K562 (cell line): ENCODE measurements around the gene CCDC175. TPM values are rescaled to one million over a fixed set of nuclear protein-coding genes. Genes with fewer than 3 reads are reported as not detected.
A peak's percentile ranks its signal among the peaks of the same experiment; 100 is the strongest.

Experiments used
- AFF4 ChIP-seq: sonication (generic); formaldehyde crosslinking; IDR thresholded peaks from 2 replicates; pipeline ENCODE4 v1.8.0; 2023; ENCODE audit warnings: mild to moderate bottlenecking, missing genetic modification reagents
- BRD4 ChIP-seq: fragments of 200-600 bp; sonication (generic); IDR thresholded peaks from 2 replicates; pipeline ENCODE4 v1.6.1; 2017; ENCODE audit warnings: inconsistent platforms
- MBD1 ChIP-seq: fragments of 250-450 bp; sonication (Bioruptor Pico); IDR thresholded peaks from 2 replicates; pipeline ENCODE4 v1.8.0; 2022; ENCODE audit warnings: inconsistent platforms
- TFAP4 ChIP-seq: sonication (generic); formaldehyde crosslinking; IDR thresholded peaks from 2 replicates; pipeline ENCODE4 v1.8.0; 2022; ENCODE audit warnings: missing genetic modification reagents, mild to moderate bottlenecking, moderate library complexity, borderline replicate concordance
- ZBTB40 ChIP-seq, 2 experiments: fragments of 450-650 bp in 1 of 2; sonication (generic) in 1 of 2; formaldehyde crosslinking in 1 of 2; IDR thresholded peaks; 2 replicates each; pipeline versions ENCODE4 v1.7.1 to v1.9.0; 2016 to 2022; ENCODE audit warnings: inconsistent platforms in 1 of 2, mild to moderate bottlenecking in 1 of 2, missing genetic modification reagents in 1 of 2
- ZNF133 ChIP-seq: fragments of 250-450 bp; sonication (Bioruptor Pico); IDR thresholded peaks from 2 replicates; pipeline ENCODE4 v1.4.0; 2020; ENCODE audit warnings: mild to moderate bottlenecking
- ZNF445 ChIP-seq: fragments of 250-450 bp; sonication (Bioruptor Pico); IDR thresholded peaks from 2 replicates; pipeline ENCODE4 v1.4.0; 2020; ENCODE audit warnings: low read depth, mild to moderate bottlenecking, moderate library complexity
- polyA plus RNA-seq, 8 experiments: library from polyadenylated mRNA; depleted of rRNA in 4 of 8; stranded (reverse) in 5 of 8; unstranded in 3 of 8; fragments of >200 nt; fragmentation: Nextera tagmentation in 2 of 8; fragmentation: Illumina TruSeq in 1 of 8; extraction: Ambion mirVana in 2 of 8; extraction: Trizol in 1 of 8; gene quantifications; 2 replicates each; pipeline versions ENCODE4 v1.2.1 to v1.2.3, GENCODE V29; 2011 to 2014; ENCODE audit warnings: inconsistent platforms in 1 of 8, missing spikeins in 1 of 8
- total RNA-seq, 7 experiments: library from RNA; depleted of rRNA in 6 of 7; stranded (reverse); fragments of >200 nt in 6 of 7; fragmentation: Illumina TruSeq in 2 of 7; extraction: Trizol in 2 of 7; gene quantifications; 2 replicates each; pipeline versions ENCODE4 v1.2.1 to v1.2.3, GENCODE V29; 2011 to 2021; ENCODE audit warnings: low replicate concordance in 1 of 7

CCDC175 gene
- total and polyA plus RNA-seq, 9 of the 15 experiments (the other 6 are each of a cell fraction or from before 2014, with no cell fraction given), result not detected

- TF ChIP-seq ZBTB40 (IDR thresholded peaks at IDR 0.05), result 0 out of 2 replicates have a peak, but pooled peaks have one; percentile 36
- no peak; the same call in 1 of the 2 replicates for TF ChIP-seq ZBTB40 (CRISPR knock-in tag; IDR thresholded peaks at IDR 0.05)
- no peak for TF ChIP-seq ZNF133 (CRISPR knock-in tag)
- peak; percentile 75 for TF ChIP-seq TFAP4 (CRISPR knock-in tag)
- no peak for TF ChIP-seq ZNF445 (CRISPR knock-in tag)
- TF ChIP-seq MBD1 (CRISPR knock-in tag), result no peak
- no peak; the same call in 1 of the 2 replicates for TF ChIP-seq BRD4
- TF ChIP-seq AFF4, result peak; percentile 95
Measured at GRCh38 chr14:59483819-59484638, 92.6 kb downstream of the CCDC175 start, which contains the start of the genes JKAMP and L3HYPDH (continued).
